ENCODE results near the gene OPCML. TPM values are rescaled to one million over a fixed set of nuclear protein-coding genes. Genes with fewer than 3 reads are reported as not detected.

OPCML gene
- total and polyA plus RNA-seq, 2 experiments from 2014 or later = 1.2 to 4.4 TPM

DNA sequence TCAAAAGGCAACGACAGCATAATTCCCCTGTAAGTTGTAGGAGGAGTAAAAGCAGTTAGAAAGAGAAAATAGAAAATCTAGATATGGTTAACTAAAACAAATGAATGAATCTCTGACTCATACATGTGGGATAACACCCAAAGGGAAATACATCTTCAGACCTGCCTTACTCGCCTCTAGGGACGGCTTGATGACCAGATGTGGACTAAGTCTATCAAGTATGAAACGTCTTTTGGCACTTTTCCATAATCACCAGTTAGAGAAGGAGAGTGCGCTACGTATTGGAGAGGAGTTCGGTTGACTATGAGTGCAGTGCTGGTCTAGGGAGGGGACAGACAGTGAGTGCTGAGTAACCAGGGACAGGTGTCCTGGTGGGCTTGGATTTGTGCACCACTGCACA lies 459.9 kb downstream of the OPCML start:
- Histone ChIP-seq H3K27ac (ENCODE audit: low read depth) (no peak overlapping the region), H3K4me2 (no peak overlapping the region), H3K36me3 (ENCODE audit: insufficient read depth) (no peaks in the 10 kb centered on the region), H3K79me2 (replicated peaks; ENCODE audit: insufficient read depth) (no peaks in the 10 kb centered on the region), H3F3A (replicated peaks; ENCODE audit: low read depth) (0 out of 2 replicates have a peak, but pooled peaks cover 4% of the 10 kb centered on the region), H3K4me1 (ENCODE audit: insufficient read depth) (peaks cover 34% of the 10 kb centered on the region), H4K20me1 (replicated peaks; ENCODE audit: insufficient read depth) (no peaks in the 10 kb centered on the region), H2AFZ (no peak overlapping the region), H3K9me2 (ENCODE audit: insufficient read depth) (no peaks in the 10 kb centered on the region), H3K4me3 (no peak overlapping the region), H3K27me3 (ENCODE audit: insufficient read depth) (no peaks in the 10 kb centered on the region)
- TF ChIP-seq ZNF331 (CRISPR knock-in tag; IDR thresholded peaks at IDR 0.05; ENCODE audit: low read depth) (no peak), JUNB (IDR thresholded peaks at IDR 0.05; ENCODE audit: unreplicated experiment) (no peak), NANOG (IDR thresholded peaks at IDR 0.05; ENCODE audit: borderline replicate concordance) (no peak), CREB1 (CRISPR knock-in tag; IDR thresholded peaks at IDR 0.05; ENCODE audit: low read depth) (no peak), EZH2 (IDR thresholded peaks at IDR 0.05; ENCODE audit: low read depth, unreplicated experiment) (no peak), ZNF462 (CRISPR knock-in tag; IDR thresholded peaks at IDR 0.05) (no peak), ZNF114 (CRISPR knock-in tag; IDR thresholded peaks at IDR 0.05) (no peak), EZH2phosphoT487 (IDR thresholded peaks at IDR 0.05; ENCODE audit: unreplicated experiment) (no peak), REST (IDR thresholded peaks at IDR 0.05; ENCODE audit: unreplicated experiment) (no peak), POLR2AphosphoS5 (IDR thresholded peaks at IDR 0.05; ENCODE audit: low read depth) (no peak), STAT1 (IDR thresholded peaks at IDR 0.05; ENCODE audit: unreplicated experiment) (no peak)
- TF ChIP-seq, protein P1, sequence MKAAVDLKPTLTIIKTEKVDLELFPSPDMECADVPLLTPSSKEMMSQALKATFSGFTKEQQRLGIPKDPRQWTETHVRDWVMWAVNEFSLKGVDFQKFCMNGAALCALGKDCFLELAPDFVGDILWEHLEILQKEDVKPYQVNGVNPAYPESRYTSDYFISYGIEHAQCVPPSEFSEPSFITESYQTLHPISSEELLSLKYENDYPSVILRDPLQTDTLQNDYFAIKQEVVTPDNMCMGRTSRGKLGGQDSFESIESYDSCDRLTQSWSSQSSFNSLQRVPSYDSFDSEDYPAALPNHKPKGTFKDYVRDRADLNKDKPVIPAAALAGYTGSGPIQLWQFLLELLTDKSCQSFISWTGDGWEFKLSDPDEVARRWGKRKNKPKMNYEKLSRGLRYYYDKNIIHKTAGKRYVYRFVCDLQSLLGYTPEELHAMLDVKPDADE (IDR thresholded peaks at IDR 0.05) = no peak
- TF ChIP-seq, protein P2, sequence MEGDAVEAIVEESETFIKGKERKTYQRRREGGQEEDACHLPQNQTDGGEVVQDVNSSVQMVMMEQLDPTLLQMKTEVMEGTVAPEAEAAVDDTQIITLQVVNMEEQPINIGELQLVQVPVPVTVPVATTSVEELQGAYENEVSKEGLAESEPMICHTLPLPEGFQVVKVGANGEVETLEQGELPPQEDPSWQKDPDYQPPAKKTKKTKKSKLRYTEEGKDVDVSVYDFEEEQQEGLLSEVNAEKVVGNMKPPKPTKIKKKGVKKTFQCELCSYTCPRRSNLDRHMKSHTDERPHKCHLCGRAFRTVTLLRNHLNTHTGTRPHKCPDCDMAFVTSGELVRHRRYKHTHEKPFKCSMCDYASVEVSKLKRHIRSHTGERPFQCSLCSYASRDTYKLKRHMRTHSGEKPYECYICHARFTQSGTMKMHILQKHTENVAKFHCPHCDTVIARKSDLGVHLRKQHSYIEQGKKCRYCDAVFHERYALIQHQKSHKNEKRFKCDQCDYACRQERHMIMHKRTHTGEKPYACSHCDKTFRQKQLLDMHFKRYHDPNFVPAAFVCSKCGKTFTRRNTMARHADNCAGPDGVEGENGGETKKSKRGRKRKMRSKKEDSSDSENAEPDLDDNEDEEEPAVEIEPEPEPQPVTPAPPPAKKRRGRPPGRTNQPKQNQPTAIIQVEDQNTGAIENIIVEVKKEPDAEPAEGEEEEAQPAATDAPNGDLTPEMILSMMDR (conservative IDR thresholded peaks at IDR 0.05; ENCODE audit: low read depth in 2 of 2) = no peak
- Mint-ChIP-seq H3K27ac (no peak overlapping the region), H3K36me3 (ENCODE audit: low read depth) (no peaks in the 10 kb centered on the region), H3K4me1 (peaks cover 30% of the 10 kb centered on the region), H3K9me3 (no peaks in the 10 kb centered on the region), H3K27me3 (ENCODE audit: insufficient read depth, low read depth, poor library complexity) (peaks cover 6% of the 10 kb centered on the region), H3K4me3 (no peak overlapping the region)
- DNase-seq (ENCODE audit: low spot score) = no peak
- no peak for ATAC-seq

Measured in GM23338 (cell line).